ENCODE results near the gene SGTA. TPM values are rescaled to one million over a fixed set of nuclear protein-coding genes. Genes with fewer than 3 reads are reported as not detected.
A peak's percentile ranks its signal among the peaks of the same experiment; 100 is the strongest.

SGTA gene
- total and polyA plus RNA-seq, 2 of the 4 experiments (the other 2 are of a cell fraction): 17.4 to 72.9 TPM

DNA sequence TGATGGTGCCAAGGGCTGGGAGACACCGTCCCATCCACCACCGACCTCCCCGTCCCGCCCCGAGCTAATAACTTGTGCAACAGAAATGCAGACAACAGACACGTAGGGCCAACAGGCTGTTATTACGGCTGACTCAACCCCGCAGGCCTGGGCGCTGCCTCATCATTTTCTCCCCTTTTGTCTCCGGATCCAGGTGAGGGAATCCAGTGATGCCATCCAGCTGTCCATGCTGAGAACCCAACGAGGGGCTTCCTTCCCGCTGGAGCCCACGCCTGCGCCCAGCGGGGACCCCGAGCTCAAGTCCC is 55.5 kb downstream of the SGTA start:
- H3K9me3 ChIP-seq (ENCODE audit: control insufficient read depth, insufficient read depth, low read length): no peaks in the 10 kb centered on the region
- H4K5ac ChIP-seq (ENCODE audit: low read depth, low read length): no peak overlapping the region
- H3K4ac ChIP-seq (ENCODE audit: low read depth, low read length): no peak overlapping the region
- H3K27ac ChIP-seq (ENCODE audit: insufficient read depth, low read length): no peak overlapping the region
- dilution Hi-C loops (cut with HindIII; ENCODE audit: low sequenced_read_pairs, unreplicated experiment) (no loop called here), intact Hi-C loops (cut with micrococcal nuclease) (no loop called here), in situ Hi-C loops (cut with MboI; ENCODE audit: low sequenced_read_pairs) (no loop called here)
- no peak overlapping the region for H4K91ac ChIP-seq (ENCODE audit: insufficient read depth, low read depth, low read length)
- TF ChIP-seq CEBPB (IDR thresholded peaks at IDR 0.05; ENCODE audit: low read depth, low read length) (0 out of 2 replicates have a peak, but pooled peaks have one; percentile 20), MAFK (IDR thresholded peaks at IDR 0.05; ENCODE audit: low read depth, low read length) (peak; percentile 20; the same call in 1 of the 2 replicates), BHLHE40 (IDR thresholded peaks at IDR 0.05; ENCODE audit: low read depth, low read length) (no peak)
- no peak for ATAC-seq (ENCODE audit: low read depth)
- H2AK9ac ChIP-seq (replicated peaks; ENCODE audit: low read depth, low read length, poor library complexity): no peak overlapping the region
- no peak overlapping the region for H3K9ac ChIP-seq (ENCODE audit: low read depth, low read length)
- no peaks in the 10 kb centered on the region; the same call in 1 of the 2 replicates for H4K20me1 ChIP-seq (ENCODE audit: insufficient read depth, low read length)
- ChIA-PET CTCF (no interaction called here), POLR2A (ENCODE audit: unreplicated experiment) (no interaction called here)
- no peaks in the 10 kb centered on the region for H3K36me3 ChIP-seq (ENCODE audit: control insufficient read depth, insufficient read depth, low read length)
- no peak overlapping the region for H3K14ac ChIP-seq (replicated peaks; ENCODE audit: low read depth, low read length)
- peaks cover 12% of the 10 kb centered on the region for H3K4me1 ChIP-seq (ENCODE audit: control insufficient read depth, insufficient read depth, low read length)
- H3K18ac ChIP-seq (ENCODE audit: low read depth, low read length): no peak overlapping the region
- H3K56ac ChIP-seq (ENCODE audit: extremely low read depth, insufficient read depth, low read length): no peak overlapping the region
- H2BK20ac ChIP-seq (ENCODE audit: low read depth, low read length): no peak overlapping the region
- H2BK5ac ChIP-seq (ENCODE audit: low read depth, low read length, poor library complexity, severe bottlenecking): no peak overlapping the region
- no peak overlapping the region for H2BK120ac ChIP-seq (ENCODE audit: low read depth, low read length)
- no peak overlapping the region for H3K4me2 ChIP-seq (ENCODE audit: low read depth, low read length)
- H2AFZ ChIP-seq (replicated peaks; ENCODE audit: low read length, poor library complexity): no peak overlapping the region
- H2AK5ac ChIP-seq (ENCODE audit: low read depth, low read length): no peak overlapping the region
- no peak for DNase-seq
- H3K27me3 ChIP-seq (ENCODE audit: control insufficient read depth, insufficient read depth, low read length): peaks cover 14% of the 10 kb centered on the region
- peaks cover 0 to under 1% of the 10 kb centered on the region in 2 experiments; a peak in 1 of 4 replicates for H3K79me1 ChIP-seq (ENCODE audit: low read depth in 1 of 2, low read length in 2 of 2)
- peaks cover 4% of the 10 kb centered on the region; the same call in 1 of the 2 replicates for H3K9me1 ChIP-seq (ENCODE audit: insufficient read depth, low read length)
- no peak overlapping the region for H4K8ac ChIP-seq (ENCODE audit: low read depth in 2 of 2, low read length in 2 of 2)
- no TSS peak for BruUV-seq (replicated peaks)
- no peak overlapping the region for H3K4me3 ChIP-seq (ENCODE audit: insufficient read depth, low read depth, low read length)
- WGBS, 2 experiments (ENCODE audit: extremely low coverage in 2 of 2, insufficient read length in 1 of 2): 56% methylated on average over 14 of the region's 16 CpGs; no CpG with 5 or more reads in 1 of the 2 experiments
- H2BK15ac ChIP-seq (ENCODE audit: low read depth, low read length): no peak overlapping the region
- no peak overlapping the region for H3K23ac ChIP-seq (ENCODE audit: low read depth, low read length)

Measured in IMR-90 (cell line).